HG03571 (cell line): ENCODE measurements around the gene MYO15B.

Source experiments
- ATAC-seq: cut with Tn5 transposase; IDR thresholded peaks from one replicate; pipeline ENCODE4 v1.9.1; 2021; ENCODE audit not compliant: unreplicated experiment

The MYO15B gene

GRCh38 chr17:75587675-75588595, at the start of gene MYO15B:
Gene MYO15B (plus strand): TSS chr17:75587800. CDS start chr17:75588058, 258 bp downstream.
- no peak for ATAC-seq

GRCh38 chr17:75539967-75540729, 47.5 kb upstream of the MYO15B start:
- no peak for ATAC-seq

- no peak for ATAC-seq
Measured at GRCh38 chr17:75540923-75541503, 46.6 kb upstream of the MYO15B start.

GRCh38 chr17:75542229-75542628, 45.4 kb upstream of the MYO15B start:
- ATAC-seq, result no peak

- no peak for ATAC-seq
Measured at GRCh38 chr17:75542728-75543336, 44.8 kb upstream of the MYO15B start.

- no peak for ATAC-seq
Measured at GRCh38 chr17:75544250-75544649, 43.4 kb upstream of the MYO15B start.

GRCh38 chr17:75546181-75546580, 41.4 kb upstream of the MYO15B start:
- no peak for ATAC-seq

GRCh38 chr17:75547091-75547490, 40.5 kb upstream of the MYO15B start:
- no peak for ATAC-seq

- ATAC-seq, result no peak
Measured at GRCh38 chr17:75548813-75549212, 38.8 kb upstream of the MYO15B start.

- no peak for ATAC-seq
Measured at GRCh38 chr17:75549246-75550138, 38.1 kb upstream of the MYO15B start.

- no peak for ATAC-seq
Measured at GRCh38 chr17:75550139-75550465, 37.5 kb upstream of the MYO15B start.

- no peak for ATAC-seq
Measured at GRCh38 chr17:75551266-75551665, 36.3 kb upstream of the MYO15B start.

- no peak for ATAC-seq
Measured at GRCh38 chr17:75552425-75553294, 34.9 kb upstream of the MYO15B start.

GRCh38 chr17:75553295-75554110, 34.1 kb upstream of the MYO15B start:
- ATAC-seq, result no peak

- ATAC-seq, result no peak
Measured at GRCh38 chr17:75555679-75556153, 31.9 kb upstream of the MYO15B start.

GRCh38 chr17:75557075-75557851, 30.3 kb upstream of the MYO15B start:
- no peak for ATAC-seq

GRCh38 chr17:75557852-75558665, 29.5 kb upstream of the MYO15B start:
- ATAC-seq, result no peak
